Astrocyte of the spinal cord (primary cell): ENCODE results near the gene RBFOX2.

Experiments used
- DNase-seq: peaks from one replicate; pipeline ENCODE4 v3.0.0; 2011; ENCODE audit warnings: low read depth, low spot score
- H3K4me3 ChIP-seq: 2 replicates; pipeline ENCODE4 v1.5.1; 2011; ENCODE audit warnings: low read depth, mild to moderate bottlenecking, low read length, moderate library complexity
- in situ Hi-C: cut with HindIII; loops from 2 replicates; pipeline ENCODE4 v1.10.0; 2017; ENCODE audit warnings: low sequenced_read_pairs
- TF ChIP-seq, protein P1 (sequence below): IDR thresholded peaks from 2 replicates; pipeline ENCODE4 v1.5.1; 2012; ENCODE audit warnings: low read depth, mild to moderate bottlenecking, low read length, inconsistent platforms

The RBFOX2 gene

DNA sequence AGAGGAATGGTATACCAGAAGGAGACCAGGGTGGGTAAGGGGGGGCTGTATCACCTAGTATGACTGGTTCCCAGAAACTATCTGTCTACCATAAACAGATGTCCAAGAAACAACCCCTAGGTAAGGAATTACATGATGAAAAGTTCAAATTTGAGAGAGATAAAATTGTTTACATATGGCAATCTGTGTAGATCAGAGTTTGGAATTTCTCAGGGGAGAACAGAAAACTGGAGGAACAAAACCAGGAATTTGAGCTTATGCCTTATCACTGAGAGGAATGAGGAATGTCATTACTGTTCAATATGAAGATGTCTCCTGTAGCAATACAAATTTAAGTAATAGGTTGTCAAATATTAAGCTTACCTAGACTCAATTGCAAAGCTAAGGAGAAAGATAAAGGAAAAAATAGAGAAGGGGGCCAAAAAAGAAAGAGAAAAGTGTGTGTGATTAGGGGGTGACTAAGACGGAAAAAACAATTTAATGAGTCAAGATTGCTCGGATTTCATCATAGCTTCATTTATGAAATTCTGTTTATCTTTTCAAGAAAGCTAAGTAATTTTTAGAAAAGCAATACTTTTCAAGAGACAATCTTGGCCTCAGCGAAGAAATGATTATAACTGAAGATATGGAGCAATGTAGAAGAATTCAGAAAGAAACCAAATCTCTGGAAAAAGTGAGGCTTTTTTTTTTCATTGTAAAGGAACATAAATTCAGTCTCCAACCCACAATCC, 193.2 kb downstream of the RBFOX2 start:
- in situ Hi-C loops, result no loop called here
- DNase-seq, result no peak

DNA sequence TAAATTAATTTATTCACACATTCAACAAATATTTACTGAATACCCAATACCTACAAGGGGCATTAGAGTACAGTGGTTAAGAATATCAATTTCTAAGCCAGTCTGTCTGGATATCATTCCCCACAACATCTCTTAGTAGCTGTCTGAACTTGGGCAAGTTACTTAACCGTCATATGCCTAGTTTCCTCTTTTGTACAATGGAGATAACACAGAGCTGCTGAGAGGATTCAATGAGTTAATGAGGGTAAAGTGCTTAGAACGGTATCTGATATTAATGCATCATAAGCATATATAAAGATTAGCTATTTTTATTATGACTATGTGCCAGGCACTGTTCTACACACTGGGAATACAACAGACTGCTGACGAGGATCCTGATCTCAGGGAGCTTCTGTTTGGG, 194.6 kb downstream of the RBFOX2 start:
- in situ Hi-C loops, result no loop called here
- no peak overlapping the region for H3K4me3 ChIP-seq
- TF ChIP-seq, protein P1, sequence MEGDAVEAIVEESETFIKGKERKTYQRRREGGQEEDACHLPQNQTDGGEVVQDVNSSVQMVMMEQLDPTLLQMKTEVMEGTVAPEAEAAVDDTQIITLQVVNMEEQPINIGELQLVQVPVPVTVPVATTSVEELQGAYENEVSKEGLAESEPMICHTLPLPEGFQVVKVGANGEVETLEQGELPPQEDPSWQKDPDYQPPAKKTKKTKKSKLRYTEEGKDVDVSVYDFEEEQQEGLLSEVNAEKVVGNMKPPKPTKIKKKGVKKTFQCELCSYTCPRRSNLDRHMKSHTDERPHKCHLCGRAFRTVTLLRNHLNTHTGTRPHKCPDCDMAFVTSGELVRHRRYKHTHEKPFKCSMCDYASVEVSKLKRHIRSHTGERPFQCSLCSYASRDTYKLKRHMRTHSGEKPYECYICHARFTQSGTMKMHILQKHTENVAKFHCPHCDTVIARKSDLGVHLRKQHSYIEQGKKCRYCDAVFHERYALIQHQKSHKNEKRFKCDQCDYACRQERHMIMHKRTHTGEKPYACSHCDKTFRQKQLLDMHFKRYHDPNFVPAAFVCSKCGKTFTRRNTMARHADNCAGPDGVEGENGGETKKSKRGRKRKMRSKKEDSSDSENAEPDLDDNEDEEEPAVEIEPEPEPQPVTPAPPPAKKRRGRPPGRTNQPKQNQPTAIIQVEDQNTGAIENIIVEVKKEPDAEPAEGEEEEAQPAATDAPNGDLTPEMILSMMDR, result no peak
- no peak for DNase-seq

More for the DNA sequence above, 193.2 kb downstream of the RBFOX2 start:
- TF ChIP-seq, protein P1, result no peak
- peak overlapping the region; percentile 40 for H3K4me3 ChIP-seq

DNA sequence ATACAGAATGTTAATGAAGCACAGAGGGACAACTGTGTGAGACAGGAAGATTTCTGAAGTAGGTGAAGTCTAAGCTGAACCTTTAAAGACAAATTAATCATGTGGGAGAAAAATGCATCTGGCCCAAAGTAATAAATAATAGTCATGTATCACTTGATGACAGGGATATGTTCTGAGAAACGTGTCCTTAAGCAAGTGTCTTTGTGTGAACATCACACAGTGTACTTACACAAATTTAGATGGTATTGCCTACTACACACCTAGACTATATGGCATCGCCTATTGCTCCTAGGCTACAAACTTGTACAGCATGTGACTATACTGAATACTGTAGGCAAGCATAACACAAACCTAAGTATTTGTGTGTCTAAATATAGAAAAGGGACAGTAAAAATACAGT, 198.3 kb downstream of the RBFOX2 start:
- H3K4me3 ChIP-seq, result no peak overlapping the region
- DNase-seq, result no peak
- in situ Hi-C loops, result no loop called here
- TF ChIP-seq, protein P1, result no peak

DNA sequence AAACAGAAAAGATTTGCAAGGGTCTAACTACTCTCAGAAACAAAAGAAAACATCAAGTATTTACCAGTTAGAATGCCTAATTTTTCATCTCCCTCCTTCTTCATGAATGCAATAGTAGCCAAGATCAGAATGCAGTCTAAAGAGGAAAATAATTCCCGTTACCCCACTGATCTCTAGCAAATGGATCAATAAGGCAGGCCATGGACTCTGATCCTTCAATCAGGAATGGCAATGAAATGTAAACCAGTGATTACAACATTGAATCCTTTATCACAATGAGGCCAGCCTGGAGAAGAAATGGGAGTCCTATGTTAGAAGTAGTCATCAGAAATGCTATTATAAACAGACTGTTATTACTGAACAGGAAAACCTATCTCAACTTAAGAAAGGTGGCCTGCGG, 204.4 kb downstream of the RBFOX2 start:
- in situ Hi-C loops, result no loop called here
- TF ChIP-seq, protein P1, result no peak
- DNase-seq, result no peak
- no peak overlapping the region for H3K4me3 ChIP-seq

DNA sequence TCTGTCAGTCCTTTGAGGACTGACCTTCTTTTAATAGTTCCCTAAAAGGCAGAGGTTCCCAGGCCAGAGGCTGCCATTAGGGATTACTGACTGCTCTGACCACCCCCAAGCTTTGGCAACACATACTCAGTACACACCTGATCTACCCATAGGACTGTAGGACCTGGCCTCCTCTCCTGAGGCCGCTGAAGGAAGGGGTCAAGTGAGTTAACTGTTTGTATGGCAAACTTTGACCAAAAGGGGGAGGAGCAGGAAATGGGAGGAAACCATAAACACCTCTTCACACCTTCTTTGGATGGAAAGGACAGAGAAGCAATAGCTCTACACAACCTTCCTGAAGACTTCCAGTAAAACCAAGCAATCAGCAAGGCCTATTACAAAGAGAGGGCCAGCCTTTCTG, 207.0 kb downstream of the RBFOX2 start:
- in situ Hi-C loops, result no loop called here
- H3K4me3 ChIP-seq, result no peak overlapping the region
- no peak for DNase-seq
- TF ChIP-seq, protein P1, result no peak

DNA sequence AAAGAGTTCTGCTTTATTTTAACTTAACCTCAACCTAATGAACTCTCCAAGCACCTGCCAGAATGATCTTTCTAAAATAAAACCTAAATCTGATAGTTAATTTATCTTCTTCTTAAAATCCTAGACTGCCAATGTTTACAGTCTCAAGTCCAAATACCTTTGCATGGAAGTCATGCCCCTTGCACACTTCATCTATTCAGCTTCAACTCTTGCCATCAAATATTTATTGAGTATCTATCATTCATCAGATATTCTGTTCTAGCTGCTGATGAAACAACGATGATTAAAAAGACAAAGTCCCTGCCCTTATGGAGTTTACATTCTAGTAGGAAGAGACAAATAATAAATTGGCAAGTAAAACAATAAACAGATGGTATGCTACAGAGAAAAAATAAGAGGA, 209.2 kb downstream of the RBFOX2 start:
- H3K4me3 ChIP-seq, result no peak overlapping the region
- no peak for DNase-seq
- in situ Hi-C loops, result no loop called here
- TF ChIP-seq, protein P1, result no peak
